Measurements from ENCODE around the gene P2RX5. TPM values are rescaled to one million over a fixed set of nuclear protein-coding genes. Genes with fewer than 3 reads are reported as not detected.

P2RX5 gene
- total and polyA plus RNA-seq, 2 experiments from 2014 or later = 7.5 to 13.6 TPM

DNA sequence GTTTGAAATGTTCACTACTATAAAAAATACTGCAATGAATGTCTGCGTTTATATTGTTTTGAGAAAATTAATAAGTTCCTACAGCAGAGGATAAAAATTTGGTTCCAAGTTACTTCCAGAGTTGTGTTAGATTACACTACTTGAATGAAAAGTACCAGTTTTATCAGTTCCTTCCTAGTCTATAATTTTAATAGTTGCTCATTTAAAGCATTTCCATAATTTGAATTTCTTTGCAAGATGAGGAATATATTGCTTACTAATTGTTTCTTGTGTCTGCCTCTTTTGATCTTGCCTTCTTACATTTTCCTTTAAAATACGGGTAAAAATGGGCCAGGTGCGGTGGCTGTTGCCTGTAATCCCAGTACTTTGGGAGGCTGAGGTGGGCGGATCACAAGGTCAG is 23.4 kb downstream of the P2RX5 start:
- Histone ChIP-seq H3K79me2 (replicated peaks; ENCODE audit: insufficient read depth) (peaks cover 24% of the 10 kb centered on the region), H3K9me2 (ENCODE audit: insufficient read depth) (no peaks in the 10 kb centered on the region), H2AFZ (no peak overlapping the region), H3K36me3 (ENCODE audit: insufficient read depth) (no peaks in the 10 kb centered on the region), H3K4me1 (ENCODE audit: insufficient read depth) (peaks cover 4% of the 10 kb centered on the region; the same call in 1 of the 2 replicates), H3K27me3 (ENCODE audit: insufficient read depth) (no peaks in the 10 kb centered on the region), H3K4me3 (no peak overlapping the region), H3K27ac (ENCODE audit: low read depth) (0 out of 2 replicates have a peak overlapping the region, but pooled peaks have one; percentile 6), H4K20me1 (replicated peaks; ENCODE audit: insufficient read depth) (peaks cover 11% of the 10 kb centered on the region), H3F3A (replicated peaks; ENCODE audit: low read depth) (peaks cover 18% of the 10 kb centered on the region; the same call in 1 of the 2 replicates), H3K4me2 (no peak overlapping the region)
- Mint-ChIP-seq H3K27ac (no peak overlapping the region), H3K4me3 (no peak overlapping the region; the same call in 2 of the 3 replicates), H3K4me1 (peaks cover 15% of the 10 kb centered on the region), H3K27me3 (ENCODE audit: insufficient read depth, low read depth, poor library complexity) (peaks cover 8% of the 10 kb centered on the region), H3K9me3 (no peaks in the 10 kb centered on the region; the same call in 2 of the 3 replicates), H3K36me3 (ENCODE audit: low read depth) (peaks cover 13% of the 10 kb centered on the region; the same call in 2 of the 3 replicates)
- TF ChIP-seq EZH2phosphoT487 (IDR thresholded peaks at IDR 0.05; ENCODE audit: unreplicated experiment) (no peak), ZNF331 (CRISPR knock-in tag; IDR thresholded peaks at IDR 0.05; ENCODE audit: low read depth) (no peak), EZH2 (IDR thresholded peaks at IDR 0.05; ENCODE audit: low read depth, unreplicated experiment) (no peak), ZNF114 (CRISPR knock-in tag; IDR thresholded peaks at IDR 0.05) (no peak), STAT1 (IDR thresholded peaks at IDR 0.05; ENCODE audit: unreplicated experiment) (no peak), POLR2AphosphoS5 (IDR thresholded peaks at IDR 0.05; ENCODE audit: low read depth) (no peak), JUNB (IDR thresholded peaks at IDR 0.05; ENCODE audit: unreplicated experiment) (no peak), NANOG (IDR thresholded peaks at IDR 0.05; ENCODE audit: borderline replicate concordance) (no peak), CREB1 (CRISPR knock-in tag; IDR thresholded peaks at IDR 0.05; ENCODE audit: low read depth) (no peak)
- TF ChIP-seq, protein P1, sequence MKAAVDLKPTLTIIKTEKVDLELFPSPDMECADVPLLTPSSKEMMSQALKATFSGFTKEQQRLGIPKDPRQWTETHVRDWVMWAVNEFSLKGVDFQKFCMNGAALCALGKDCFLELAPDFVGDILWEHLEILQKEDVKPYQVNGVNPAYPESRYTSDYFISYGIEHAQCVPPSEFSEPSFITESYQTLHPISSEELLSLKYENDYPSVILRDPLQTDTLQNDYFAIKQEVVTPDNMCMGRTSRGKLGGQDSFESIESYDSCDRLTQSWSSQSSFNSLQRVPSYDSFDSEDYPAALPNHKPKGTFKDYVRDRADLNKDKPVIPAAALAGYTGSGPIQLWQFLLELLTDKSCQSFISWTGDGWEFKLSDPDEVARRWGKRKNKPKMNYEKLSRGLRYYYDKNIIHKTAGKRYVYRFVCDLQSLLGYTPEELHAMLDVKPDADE (IDR thresholded peaks at IDR 0.05) = no peak
- TF ChIP-seq, protein P2, sequence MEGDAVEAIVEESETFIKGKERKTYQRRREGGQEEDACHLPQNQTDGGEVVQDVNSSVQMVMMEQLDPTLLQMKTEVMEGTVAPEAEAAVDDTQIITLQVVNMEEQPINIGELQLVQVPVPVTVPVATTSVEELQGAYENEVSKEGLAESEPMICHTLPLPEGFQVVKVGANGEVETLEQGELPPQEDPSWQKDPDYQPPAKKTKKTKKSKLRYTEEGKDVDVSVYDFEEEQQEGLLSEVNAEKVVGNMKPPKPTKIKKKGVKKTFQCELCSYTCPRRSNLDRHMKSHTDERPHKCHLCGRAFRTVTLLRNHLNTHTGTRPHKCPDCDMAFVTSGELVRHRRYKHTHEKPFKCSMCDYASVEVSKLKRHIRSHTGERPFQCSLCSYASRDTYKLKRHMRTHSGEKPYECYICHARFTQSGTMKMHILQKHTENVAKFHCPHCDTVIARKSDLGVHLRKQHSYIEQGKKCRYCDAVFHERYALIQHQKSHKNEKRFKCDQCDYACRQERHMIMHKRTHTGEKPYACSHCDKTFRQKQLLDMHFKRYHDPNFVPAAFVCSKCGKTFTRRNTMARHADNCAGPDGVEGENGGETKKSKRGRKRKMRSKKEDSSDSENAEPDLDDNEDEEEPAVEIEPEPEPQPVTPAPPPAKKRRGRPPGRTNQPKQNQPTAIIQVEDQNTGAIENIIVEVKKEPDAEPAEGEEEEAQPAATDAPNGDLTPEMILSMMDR (conservative IDR thresholded peaks at IDR 0.05; ENCODE audit: low read depth in 2 of 2) = no peak
- TF ChIP-seq, protein P3, sequence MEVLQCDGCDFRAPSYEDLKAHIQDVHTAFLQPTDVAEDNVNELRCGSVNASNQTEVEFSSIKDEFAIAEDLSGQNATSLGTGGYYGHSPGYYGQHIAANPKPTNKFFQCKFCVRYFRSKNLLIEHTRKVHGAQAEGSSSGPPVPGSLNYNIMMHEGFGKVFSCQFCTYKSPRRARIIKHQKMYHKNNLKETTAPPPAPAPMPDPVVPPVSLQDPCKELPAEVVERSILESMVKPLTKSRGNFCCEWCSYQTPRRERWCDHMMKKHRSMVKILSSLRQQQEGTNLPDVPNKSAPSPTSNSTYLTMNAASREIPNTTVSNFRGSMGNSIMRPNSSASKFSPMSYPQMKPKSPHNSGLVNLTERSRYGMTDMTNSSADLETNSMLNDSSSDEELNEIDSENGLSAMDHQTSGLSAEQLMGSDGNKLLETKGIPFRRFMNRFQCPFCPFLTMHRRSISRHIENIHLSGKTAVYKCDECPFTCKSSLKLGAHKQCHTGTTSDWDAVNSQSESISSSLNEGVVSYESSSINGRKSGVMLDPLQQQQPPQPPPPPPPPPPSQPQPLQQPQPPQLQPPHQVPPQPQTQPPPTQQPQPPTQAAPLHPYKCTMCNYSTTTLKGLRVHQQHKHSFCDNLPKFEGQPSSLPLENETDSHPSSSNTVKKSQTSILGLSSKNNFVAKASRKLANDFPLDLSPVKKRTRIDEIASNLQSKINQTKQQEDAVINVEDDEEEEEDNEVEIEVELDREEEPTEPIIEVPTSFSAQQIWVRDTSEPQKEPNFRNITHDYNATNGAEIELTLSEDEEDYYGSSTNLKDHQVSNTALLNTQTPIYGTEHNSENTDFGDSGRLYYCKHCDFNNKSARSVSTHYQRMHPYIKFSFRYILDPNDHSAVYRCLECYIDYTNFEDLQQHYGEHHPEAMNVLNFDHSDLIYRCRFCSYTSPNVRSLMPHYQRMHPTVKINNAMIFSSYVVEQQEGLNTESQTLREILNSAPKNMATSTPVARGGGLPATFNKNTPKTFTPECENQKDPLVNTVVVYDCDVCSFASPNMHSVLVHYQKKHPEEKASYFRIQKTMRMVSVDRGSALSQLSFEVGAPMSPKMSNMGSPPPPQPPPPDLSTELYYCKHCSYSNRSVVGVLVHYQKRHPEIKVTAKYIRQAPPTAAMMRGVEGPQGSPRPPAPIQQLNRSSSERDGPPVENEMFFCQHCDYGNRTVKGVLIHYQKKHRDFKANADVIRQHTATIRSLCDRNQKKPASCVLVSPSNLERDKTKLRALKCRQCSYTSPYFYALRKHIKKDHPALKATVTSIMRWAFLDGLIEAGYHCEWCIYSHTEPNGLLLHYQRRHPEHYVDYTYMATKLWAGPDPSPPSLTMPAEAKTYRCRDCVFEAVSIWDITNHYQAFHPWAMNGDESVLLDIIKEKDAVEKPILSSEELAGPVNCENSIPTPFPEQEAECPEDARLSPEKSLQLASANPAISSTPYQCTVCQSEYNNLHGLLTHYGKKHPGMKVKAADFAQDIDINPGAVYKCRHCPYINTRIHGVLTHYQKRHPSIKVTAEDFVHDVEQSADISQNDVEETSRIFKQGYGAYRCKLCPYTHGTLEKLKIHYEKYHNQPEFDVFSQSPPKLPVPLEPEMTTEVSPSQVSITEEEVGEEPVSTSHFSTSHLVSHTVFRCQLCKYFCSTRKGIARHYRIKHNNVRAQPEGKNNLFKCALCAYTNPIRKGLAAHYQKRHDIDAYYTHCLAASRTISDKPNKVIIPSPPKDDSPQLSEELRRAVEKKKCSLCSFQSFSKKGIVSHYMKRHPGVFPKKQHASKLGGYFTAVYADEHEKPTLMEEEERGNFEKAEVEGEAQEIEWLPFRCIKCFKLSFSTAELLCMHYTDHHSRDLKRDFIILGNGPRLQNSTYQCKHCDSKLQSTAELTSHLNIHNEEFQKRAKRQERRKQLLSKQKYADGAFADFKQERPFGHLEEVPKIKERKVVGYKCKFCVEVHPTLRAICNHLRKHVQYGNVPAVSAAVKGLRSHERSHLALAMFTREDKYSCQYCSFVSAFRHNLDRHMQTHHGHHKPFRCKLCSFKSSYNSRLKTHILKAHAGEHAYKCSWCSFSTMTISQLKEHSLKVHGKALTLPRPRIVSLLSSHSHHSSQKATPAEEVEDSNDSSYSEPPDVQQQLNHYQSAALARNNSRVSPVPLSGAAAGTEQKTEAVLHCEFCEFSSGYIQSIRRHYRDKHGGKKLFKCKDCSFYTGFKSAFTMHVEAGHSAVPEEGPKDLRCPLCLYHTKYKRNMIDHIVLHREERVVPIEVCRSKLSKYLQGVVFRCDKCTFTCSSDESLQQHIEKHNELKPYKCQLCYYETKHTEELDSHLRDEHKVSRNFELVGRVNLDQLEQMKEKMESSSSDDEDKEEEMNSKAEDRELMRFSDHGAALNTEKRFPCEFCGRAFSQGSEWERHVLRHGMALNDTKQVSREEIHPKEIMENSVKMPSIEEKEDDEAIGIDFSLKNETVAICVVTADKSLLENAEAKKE (CRISPR knock-in tag; IDR thresholded peaks at IDR 0.05) = no peak
- TF ChIP-seq, protein P4, sequence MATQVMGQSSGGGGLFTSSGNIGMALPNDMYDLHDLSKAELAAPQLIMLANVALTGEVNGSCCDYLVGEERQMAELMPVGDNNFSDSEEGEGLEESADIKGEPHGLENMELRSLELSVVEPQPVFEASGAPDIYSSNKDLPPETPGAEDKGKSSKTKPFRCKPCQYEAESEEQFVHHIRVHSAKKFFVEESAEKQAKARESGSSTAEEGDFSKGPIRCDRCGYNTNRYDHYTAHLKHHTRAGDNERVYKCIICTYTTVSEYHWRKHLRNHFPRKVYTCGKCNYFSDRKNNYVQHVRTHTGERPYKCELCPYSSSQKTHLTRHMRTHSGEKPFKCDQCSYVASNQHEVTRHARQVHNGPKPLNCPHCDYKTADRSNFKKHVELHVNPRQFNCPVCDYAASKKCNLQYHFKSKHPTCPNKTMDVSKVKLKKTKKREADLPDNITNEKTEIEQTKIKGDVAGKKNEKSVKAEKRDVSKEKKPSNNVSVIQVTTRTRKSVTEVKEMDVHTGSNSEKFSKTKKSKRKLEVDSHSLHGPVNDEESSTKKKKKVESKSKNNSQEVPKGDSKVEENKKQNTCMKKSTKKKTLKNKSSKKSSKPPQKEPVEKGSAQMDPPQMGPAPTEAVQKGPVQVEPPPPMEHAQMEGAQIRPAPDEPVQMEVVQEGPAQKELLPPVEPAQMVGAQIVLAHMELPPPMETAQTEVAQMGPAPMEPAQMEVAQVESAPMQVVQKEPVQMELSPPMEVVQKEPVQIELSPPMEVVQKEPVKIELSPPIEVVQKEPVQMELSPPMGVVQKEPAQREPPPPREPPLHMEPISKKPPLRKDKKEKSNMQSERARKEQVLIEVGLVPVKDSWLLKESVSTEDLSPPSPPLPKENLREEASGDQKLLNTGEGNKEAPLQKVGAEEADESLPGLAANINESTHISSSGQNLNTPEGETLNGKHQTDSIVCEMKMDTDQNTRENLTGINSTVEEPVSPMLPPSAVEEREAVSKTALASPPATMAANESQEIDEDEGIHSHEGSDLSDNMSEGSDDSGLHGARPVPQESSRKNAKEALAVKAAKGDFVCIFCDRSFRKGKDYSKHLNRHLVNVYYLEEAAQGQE (IDR thresholded peaks at IDR 0.05; ENCODE audit: unreplicated experiment) = no peak
- ATAC-seq (no peak), DNase-seq (ENCODE audit: low spot score) (no peak)

Data from GM23338 (cell line).